Measurements from ENCODE around the gene ARF4. TPM values are rescaled to one million over a fixed set of nuclear protein-coding genes. Genes with fewer than 3 reads are reported as not detected.

ARF4 gene
- polyA plus RNA-seq, 5 donors, result 221 to 241 (median 226) TPM

Other genes starting within 250 kb of the ARF4 start
- gene DNAH12, start 53.0 kb downstream of the ARF4 start, polyA plus RNA-seq (ENCODE audit: insufficient read depth in 1 of 5, insufficient read length in 5 of 5, low replicate concordance in 1 of 5), result 10 to 100 TPM in 1 of 5 donors, 1 to 10 TPM in 4; 1.7 to 10.0 (median 7.2) TPM
- 10 to 100 TPM in 3 of 5 donors, 1 to 10 TPM in 2; 9.1 to 11.2 (median 10.1) TPM for gene PDE12, start 41.1 kb downstream of the ARF4 start, polyA plus RNA-seq (ENCODE audit: insufficient read depth in 1 of 5, insufficient read length in 5 of 5, low replicate concordance in 1 of 5)
- 10 to 100 TPM; 22.2 to 33.9 (median 29.1) TPM for gene DENND6A, start 95.7 kb upstream of the ARF4 start, polyA plus RNA-seq (ENCODE audit: insufficient read depth in 1 of 5, insufficient read length in 5 of 5, low replicate concordance in 1 of 5)
- gene SLMAP, start 159.0 kb upstream of the ARF4 start, polyA plus RNA-seq (ENCODE audit: insufficient read depth in 1 of 5, insufficient read length in 5 of 5, low replicate concordance in 1 of 5), result 10 to 100 TPM; 32.6 to 57.5 (median 54.0) TPM